Activated CD8-positive, alpha-beta T cell treated with anti-CD3 and anti-CD28 coated beads for 36 hours (primary cell): ENCODE results near the gene HOXB1. TPM values are rescaled to one million over a fixed set of nuclear protein-coding genes. Genes with fewer than 3 reads are reported as not detected.

ENCODE experiments used
- ATAC-seq: fragments of 200-7000 bp; cut with Tn5 transposase; one replicate; pipeline ENCODE4 v1.10.0; 2021; ENCODE audit warnings: mild to moderate bottlenecking, moderate library complexity
- CTCF ChIA-PET: fragments of 350-600 bp; sonication (Branson Sonifier 250); formaldehyde crosslinking; loops from one replicate; lab custom pipeline; 2021; ENCODE audit warnings: antibody characterized with exemption; lab: Charles Lee
- POLR2A ChIA-PET: fragments of 350-600 bp; sonication (Branson Sonifier 250); formaldehyde crosslinking; loops from one replicate; lab custom pipeline; 2021; ENCODE audit warnings: antibody characterized with exemption; lab: Charles Lee
- DNase-seq: peaks from one replicate; pipeline ENCODE4 v3.0.0-alpha.2; 2020
- H3K27ac Mint-ChIP-seq: one replicate; pipeline ENCODE4 v1.8.0; 2021; ENCODE audit warnings: mild to moderate bottlenecking, mixed read lengths
- H3K27me3 Mint-ChIP-seq: one replicate; pipeline ENCODE4 v1.8.0; 2021; ENCODE audit warnings: mixed read lengths
- H3K36me3 Mint-ChIP-seq: one replicate; pipeline ENCODE4 v1.8.0; 2021; ENCODE audit warnings: low read depth, mixed read lengths
- H3K4me1 Mint-ChIP-seq: one replicate; pipeline ENCODE4 v1.8.0; 2021; ENCODE audit warnings: low read depth, mixed read lengths
- H3K4me3 Mint-ChIP-seq: one replicate; pipeline ENCODE4 v1.8.0; 2021; ENCODE audit warnings: mild to moderate bottlenecking, moderate library complexity, mixed read lengths
- H3K9me3 Mint-ChIP-seq: one replicate; pipeline ENCODE4 v1.8.0; 2021; ENCODE audit warnings: mixed read lengths
- intact Hi-C: fragments of 100-400 bp; cut with micrococcal nuclease; formaldehyde crosslinking; loops from one replicate; pipeline ENCODE4 v1.10.0; 2022
- total RNA-seq, 2 experiments: library from RNA; stranded (reverse); gene quantifications; one replicate each; pipeline ENCODE4 v1.2.3, GENCODE V29; 2021
- TF ChIP-seq, protein P1 (sequence below): fragments of 200-600 bp; IDR thresholded peaks from one replicate; pipeline ENCODE4 v1.8.0; 2022; ENCODE audit warnings: antibody characterized with exemption, mild to moderate bottlenecking

Gene HOXB1
- total RNA-seq, 2 experiments from 2014 or later = not detected

DNA sequence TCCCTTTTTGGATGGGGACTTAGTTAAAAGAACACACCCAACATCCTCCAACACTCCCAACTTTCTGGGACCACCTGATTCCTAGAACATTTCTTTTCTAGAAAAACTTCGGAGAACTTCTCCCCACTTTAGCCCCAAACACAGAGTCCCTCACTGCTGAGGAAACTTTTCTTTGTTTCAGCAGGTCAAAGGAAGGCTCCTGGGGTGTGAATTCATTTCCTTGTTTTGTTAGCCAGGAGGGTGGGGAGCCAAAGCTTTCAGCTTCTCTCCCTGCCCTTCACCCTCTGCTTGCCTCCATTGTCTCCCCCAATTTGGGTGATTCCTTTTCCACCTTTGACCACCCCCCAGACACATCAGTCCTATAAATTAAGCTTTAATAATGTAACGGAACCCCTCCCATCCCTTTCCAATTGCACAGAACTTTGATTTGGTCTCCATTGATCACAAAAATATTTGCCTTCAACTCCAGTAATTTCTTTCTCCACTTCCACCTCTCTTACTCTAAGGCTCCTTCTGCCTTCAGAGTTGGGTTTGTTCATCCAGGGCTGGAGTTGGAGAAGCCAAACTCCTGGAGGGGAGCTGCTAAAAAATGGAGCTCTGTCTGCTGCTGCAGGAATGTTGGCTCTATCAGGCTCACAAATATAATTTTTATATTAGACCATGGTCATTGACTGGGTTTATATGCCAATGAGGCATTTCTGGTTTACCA lies 37.0 kb upstream of the HOXB1 start:
- intact Hi-C loops = no loop called here
- TF ChIP-seq, protein P1, sequence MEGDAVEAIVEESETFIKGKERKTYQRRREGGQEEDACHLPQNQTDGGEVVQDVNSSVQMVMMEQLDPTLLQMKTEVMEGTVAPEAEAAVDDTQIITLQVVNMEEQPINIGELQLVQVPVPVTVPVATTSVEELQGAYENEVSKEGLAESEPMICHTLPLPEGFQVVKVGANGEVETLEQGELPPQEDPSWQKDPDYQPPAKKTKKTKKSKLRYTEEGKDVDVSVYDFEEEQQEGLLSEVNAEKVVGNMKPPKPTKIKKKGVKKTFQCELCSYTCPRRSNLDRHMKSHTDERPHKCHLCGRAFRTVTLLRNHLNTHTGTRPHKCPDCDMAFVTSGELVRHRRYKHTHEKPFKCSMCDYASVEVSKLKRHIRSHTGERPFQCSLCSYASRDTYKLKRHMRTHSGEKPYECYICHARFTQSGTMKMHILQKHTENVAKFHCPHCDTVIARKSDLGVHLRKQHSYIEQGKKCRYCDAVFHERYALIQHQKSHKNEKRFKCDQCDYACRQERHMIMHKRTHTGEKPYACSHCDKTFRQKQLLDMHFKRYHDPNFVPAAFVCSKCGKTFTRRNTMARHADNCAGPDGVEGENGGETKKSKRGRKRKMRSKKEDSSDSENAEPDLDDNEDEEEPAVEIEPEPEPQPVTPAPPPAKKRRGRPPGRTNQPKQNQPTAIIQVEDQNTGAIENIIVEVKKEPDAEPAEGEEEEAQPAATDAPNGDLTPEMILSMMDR = no peak
- CTCF ChIA-PET = interaction anchor here (1.1 to 1.8 kb wide), 2 partner anchors 25 to 232 kb away, joined by 4 to 7 read pairs; no protein-coding TSS in a partner anchor
- ATAC-seq (no peak), DNase-seq (no peak)
- peaks cover 5% of the 10 kb centered on the region for H3K27me3 Mint-ChIP-seq
- H3K27ac Mint-ChIP-seq = no peak overlapping the region
- H3K4me1 Mint-ChIP-seq = peaks cover 3% of the 10 kb centered on the region
- H3K9me3 Mint-ChIP-seq = no peaks in the 10 kb centered on the region
- no peaks in the 10 kb centered on the region for H3K36me3 Mint-ChIP-seq
- no peak overlapping the region for H3K4me3 Mint-ChIP-seq
- POLR2A ChIA-PET = interaction anchor here (1.1 kb wide), 1 partner anchor 21 kb away, joined by 3 read pairs; no protein-coding TSS in a partner anchor

DNA sequence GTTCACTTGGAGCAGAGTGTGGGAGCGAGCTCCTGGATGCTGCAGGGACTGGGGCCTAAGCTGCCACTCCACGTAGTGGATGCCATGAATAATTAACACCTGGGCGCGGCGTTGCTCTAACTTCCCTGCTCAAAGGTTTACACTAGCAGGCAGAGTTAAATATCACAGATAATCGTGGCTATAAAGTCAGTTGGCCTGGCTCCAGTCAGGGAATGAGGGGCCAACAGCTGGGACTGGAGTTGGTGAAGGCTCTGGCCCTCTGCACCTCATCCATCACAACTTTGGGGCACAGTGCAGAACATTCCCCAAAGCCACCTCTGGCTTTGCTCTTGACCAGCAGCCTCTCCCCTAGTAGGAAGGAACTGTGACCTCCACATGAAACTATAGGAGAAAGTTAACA lies 36.4 kb upstream of the HOXB1 start:
- POLR2A ChIA-PET = interaction anchor here (1.1 kb wide), 1 partner anchor 20 kb away, joined by 3 read pairs; no protein-coding TSS in a partner anchor
- ATAC-seq = no peak

DNA sequence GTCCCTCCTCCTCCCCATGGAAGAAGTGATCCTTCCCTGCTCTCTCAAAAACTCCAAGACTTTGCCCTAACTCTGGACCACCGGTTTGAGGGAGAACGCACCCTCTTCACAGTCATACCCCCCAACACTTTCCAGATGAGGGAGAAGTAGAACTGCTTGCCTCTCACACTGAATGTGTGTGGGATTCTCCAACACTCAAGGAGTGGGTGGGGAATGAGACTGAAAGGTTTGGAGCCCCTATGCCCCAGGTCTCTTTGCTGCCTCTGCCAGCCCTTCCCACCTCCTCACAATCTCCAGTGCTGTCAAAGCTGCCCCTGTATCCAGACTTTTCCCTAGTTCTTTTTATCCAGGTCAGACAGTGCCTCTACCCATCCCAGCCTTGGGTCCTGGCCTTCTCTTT lies 35.9 kb upstream of the HOXB1 start:
- Mint-ChIP-seq H3K36me3 (no peaks in the 10 kb centered on the region), H3K4me3 (no peak overlapping the region), H3K27ac (no peak overlapping the region), H3K9me3 (no peaks in the 10 kb centered on the region), H3K4me1 (peaks cover 5% of the 10 kb centered on the region), H3K27me3 (peaks cover 5% of the 10 kb centered on the region)
- TF ChIP-seq, protein P1 = no peak
- ChIA-PET CTCF (interaction anchor here (1.1 to 1.8 kb wide), 3 partner anchors 26 to 231 kb away, joined by 4 to 7 read pairs (median 4); no protein-coding TSS in a partner anchor), POLR2A (no interaction called here)
- DNase-seq (no peak), ATAC-seq (no peak)
- intact Hi-C loops = no loop called here

More for the DNA sequence above, 36.4 kb upstream of the HOXB1 start:
- peaks cover 5% of the 10 kb centered on the region for H3K27me3 Mint-ChIP-seq
- intact Hi-C loops = no loop called here
- TF ChIP-seq, protein P1 = no peak
- H3K4me3 Mint-ChIP-seq = no peak overlapping the region
- H3K36me3 Mint-ChIP-seq = no peaks in the 10 kb centered on the region
- no peaks in the 10 kb centered on the region for H3K9me3 Mint-ChIP-seq
- no peak for DNase-seq
- CTCF ChIA-PET = interaction anchor here (1.1 to 1.8 kb wide), 2 partner anchors 26 to 231 kb away, joined by 4 to 7 read pairs; no protein-coding TSS in a partner anchor
- peaks cover 3% of the 10 kb centered on the region for H3K4me1 Mint-ChIP-seq
- H3K27ac Mint-ChIP-seq = no peak overlapping the region

DNA sequence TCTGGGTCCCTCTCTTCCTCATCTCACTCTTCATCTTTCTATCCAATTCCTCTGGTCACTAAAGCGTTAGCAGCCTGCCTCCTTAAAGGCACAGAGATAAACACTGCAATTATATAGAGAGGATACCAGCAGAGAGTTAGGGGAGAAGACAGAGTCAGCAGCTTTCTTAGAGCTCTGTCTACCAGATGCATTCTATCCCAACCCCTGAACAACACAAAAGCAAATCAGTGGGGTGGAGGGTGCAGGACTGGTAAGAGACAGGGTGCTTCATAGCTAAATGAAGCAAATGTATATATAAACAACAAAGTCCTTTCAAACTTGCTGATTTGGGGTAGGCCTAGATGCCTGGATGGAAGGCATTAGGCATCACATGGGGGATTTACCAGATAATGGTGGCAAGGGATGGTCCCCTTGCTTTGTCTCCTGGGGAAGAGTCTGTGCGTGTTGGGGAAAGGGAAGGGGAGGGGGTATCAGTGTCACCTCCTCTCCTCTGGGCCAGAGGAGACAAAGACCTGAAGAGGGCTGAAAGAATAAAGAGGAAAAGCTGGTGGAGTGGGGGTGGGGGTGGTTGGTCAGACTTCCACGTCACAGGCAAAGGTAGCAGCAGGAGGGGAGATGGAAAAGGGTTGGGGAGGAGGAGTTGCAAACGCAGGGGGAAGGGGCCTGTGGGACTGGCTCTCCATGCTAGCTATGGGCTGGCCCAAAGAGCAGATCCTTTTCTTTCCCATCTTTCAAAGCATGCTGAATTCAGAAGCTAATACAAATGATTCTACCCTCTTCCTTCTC lies 35.3 kb upstream of the HOXB1 start:
- no peak for ATAC-seq
- intact Hi-C loops = no loop called here
- H3K27me3 Mint-ChIP-seq = peaks cover 5% of the 10 kb centered on the region
- no peak for DNase-seq
- peaks cover 7% of the 10 kb centered on the region for H3K4me1 Mint-ChIP-seq
- no peak overlapping the region for H3K4me3 Mint-ChIP-seq
- ChIA-PET CTCF (interaction anchor here (1.1 kb wide), 2 partner anchors 27 to 230 kb away, joined by 3 to 4 read pairs; no protein-coding TSS in a partner anchor), POLR2A (interaction anchor here (0.5 kb wide), 1 partner anchor 10 kb away, joined by 3 read pairs; no protein-coding TSS in a partner anchor)
- TF ChIP-seq, protein P1 = no peak
- no peak overlapping the region for H3K27ac Mint-ChIP-seq
- H3K36me3 Mint-ChIP-seq = no peaks in the 10 kb centered on the region
- H3K9me3 Mint-ChIP-seq = no peaks in the 10 kb centered on the region
